MM.1S (cell line): ENCODE measurements around the gene DNAJC27.

Source experiments
- DNase-seq: peaks from one replicate; pipeline ENCODE4 v3.0.0-alpha.2; 2015
- H2AFZ ChIP-seq: fragments of 300-600 bp; sonication (generic); 2 replicates; pipeline ENCODE4 v1.6.0; 2016; ENCODE audit warnings: antibody characterized with exemption, low read length
- H3F3A ChIP-seq: fragments of 300-600 bp; sonication (generic); 2 replicates; pipeline ENCODE4 v1.6.1; 2016; ENCODE audit warnings: mild to moderate bottlenecking, antibody characterized with exemption, low read length, moderate library complexity, mixed read lengths; ENCODE audit not compliant: insufficient read depth
- H3K27ac ChIP-seq: fragments of 300-600 bp; sonication (generic); 2 replicates; pipeline ENCODE4 v1.5.1; 2016; ENCODE audit warnings: mild to moderate bottlenecking, low read length
- H3K27me3 ChIP-seq: fragments of 300-600 bp; sonication (generic); replicated peaks from 2 replicates; pipeline ENCODE4 v1.6.0; 2016; ENCODE audit warnings: low read length; ENCODE audit not compliant: insufficient read depth
- H3K36me3 ChIP-seq: fragments of 300-600 bp; sonication (generic); replicated peaks from 2 replicates; pipeline ENCODE4 v1.6.1; 2016; ENCODE audit warnings: mild to moderate bottlenecking, low read length, mixed read lengths; ENCODE audit not compliant: insufficient read depth
- H3K4me1 ChIP-seq: fragments of 300-600 bp; sonication (generic); 2 replicates; pipeline ENCODE4 v1.6.1; 2016; ENCODE audit warnings: low read length, mixed read lengths
- H3K4me2 ChIP-seq: fragments of 300-600 bp; sonication (generic); 2 replicates; pipeline ENCODE4 v1.6.0; 2016; ENCODE audit warnings: low read depth, low read length
- H3K4me3 ChIP-seq: fragments of 300-600 bp; sonication (generic); 2 replicates; pipeline ENCODE4 v1.5.1; 2016; ENCODE audit warnings: low read length, mixed read lengths
- H3K79me2 ChIP-seq: fragments of 300-600 bp; sonication (generic); 2 replicates; pipeline ENCODE4 v1.6.1; 2016; ENCODE audit warnings: mixed run types, low read length, mixed read lengths
- H3K9ac ChIP-seq: fragments of 300-600 bp; sonication (generic); 2 replicates; pipeline ENCODE4 v1.6.1; 2016; ENCODE audit warnings: low read length, mixed read lengths
- H3K9me2 ChIP-seq: fragments of 300-600 bp; sonication (generic); replicated peaks from 2 replicates; pipeline ENCODE4 v1.6.1; 2016; ENCODE audit warnings: mild to moderate bottlenecking, low read length, mixed read lengths; ENCODE audit not compliant: insufficient read depth
- H3K9me3 ChIP-seq: fragments of 300-600 bp; sonication (generic); replicated peaks from 2 replicates; pipeline ENCODE4 v1.6.1; 2016; ENCODE audit warnings: mild to moderate bottlenecking, low read length, mixed read lengths; ENCODE audit not compliant: insufficient read depth
- H4K20me1 ChIP-seq: fragments of 300-600 bp; sonication (generic); 2 replicates; pipeline ENCODE4 v1.6.1; 2016; ENCODE audit warnings: mild to moderate bottlenecking, low read length, moderate library complexity, mixed read lengths; ENCODE audit not compliant: insufficient read depth
- CTCF ChIP-seq: fragments of 300-600 bp; sonication (generic); IDR thresholded peaks from 2 replicates; pipeline ENCODE4 v1.5.1; 2016; ENCODE audit warnings: antibody characterized with exemption, low read length, mixed read lengths
- EZH2 ChIP-seq: fragments of 300-600 bp; sonication (generic); optimal IDR thresholded peaks from 2 replicates; pipeline ENCODE3; 2017; ENCODE audit warnings: low read depth, mild to moderate bottlenecking, antibody characterized with exemption, low read length, mixed read lengths
- EZH2phosphoT487 ChIP-seq: fragments of 300-600 bp; sonication (generic); IDR thresholded peaks from 2 replicates; pipeline ENCODE4 v1.6.1; 2018; ENCODE audit warnings: antibody characterized with exemption, low read length

The DNAJC27 gene

GRCh38 chr2:24928036-24928435 is 43.7 kb downstream of the DNAJC27 start:
- Histone ChIP-seq H3K9me2 (no peaks in the 10 kb centered on the region), H3K79me2 (no peaks in the 10 kb centered on the region), H3K27ac (no peak overlapping the region), H3F3A (peaks cover 11% of the 10 kb centered on the region), H2AFZ (no peak overlapping the region), H3K27me3 (no peaks in the 10 kb centered on the region), H4K20me1 (no peaks in the 10 kb centered on the region), H3K4me3 (no peak overlapping the region), H3K9ac (no peak overlapping the region), H3K4me1 (peaks cover 14% of the 10 kb centered on the region), H3K36me3 (no peaks in the 10 kb centered on the region), H3K9me3 (no peaks in the 10 kb centered on the region), H3K4me2 (no peak overlapping the region)
- TF ChIP-seq EZH2 = no peak
- no peak for TF ChIP-seq CTCF
- TF ChIP-seq EZH2phosphoT487 = no peak
- DNase-seq = no peak

GRCh38 chr2:24926602-24927252 is 45.0 kb downstream of the DNAJC27 start:
- no peak overlapping the region for H3K27ac ChIP-seq
- DNase-seq = no peak
- peaks cover 14% of the 10 kb centered on the region for H3K4me1 ChIP-seq
- TF ChIP-seq CTCF (no peak), EZH2 (no peak), EZH2phosphoT487 (no peak)
- H4K20me1 ChIP-seq = no peaks in the 10 kb centered on the region
- H3K9me3 ChIP-seq = no peaks in the 10 kb centered on the region
- H3K79me2 ChIP-seq = no peaks in the 10 kb centered on the region
- no peaks in the 10 kb centered on the region for H3K27me3 ChIP-seq
- no peak overlapping the region for H3K9ac ChIP-seq
- peaks cover 11% of the 10 kb centered on the region for H3F3A ChIP-seq
- no peaks in the 10 kb centered on the region for H3K36me3 ChIP-seq
- H2AFZ ChIP-seq = no peak overlapping the region
- H3K4me2 ChIP-seq = no peak overlapping the region
- H3K9me2 ChIP-seq = no peaks in the 10 kb centered on the region
- H3K4me3 ChIP-seq = no peak overlapping the region

- Histone ChIP-seq H3K27ac (no peak overlapping the region), H3K4me1 (peaks cover 12% of the 10 kb centered on the region), H3K79me2 (no peaks in the 10 kb centered on the region), H3K9me2 (no peaks in the 10 kb centered on the region), H3K9me3 (no peaks in the 10 kb centered on the region), H3F3A (peaks cover 11% of the 10 kb centered on the region), H3K9ac (no peak overlapping the region), H3K4me2 (no peak overlapping the region), H4K20me1 (no peaks in the 10 kb centered on the region), H2AFZ (no peak overlapping the region), H3K4me3 (no peak overlapping the region), H3K36me3 (no peaks in the 10 kb centered on the region), H3K27me3 (no peaks in the 10 kb centered on the region)
- TF ChIP-seq EZH2 = no peak
- TF ChIP-seq CTCF = no peak
- TF ChIP-seq EZH2phosphoT487 = no peak
- DNase-seq = no peak
Observed at GRCh38 chr2:24926220-24926601, 45.5 kb downstream of the DNAJC27 start.
